ENCODE results near the gene LARGE1.

LARGE1 gene

DNA sequence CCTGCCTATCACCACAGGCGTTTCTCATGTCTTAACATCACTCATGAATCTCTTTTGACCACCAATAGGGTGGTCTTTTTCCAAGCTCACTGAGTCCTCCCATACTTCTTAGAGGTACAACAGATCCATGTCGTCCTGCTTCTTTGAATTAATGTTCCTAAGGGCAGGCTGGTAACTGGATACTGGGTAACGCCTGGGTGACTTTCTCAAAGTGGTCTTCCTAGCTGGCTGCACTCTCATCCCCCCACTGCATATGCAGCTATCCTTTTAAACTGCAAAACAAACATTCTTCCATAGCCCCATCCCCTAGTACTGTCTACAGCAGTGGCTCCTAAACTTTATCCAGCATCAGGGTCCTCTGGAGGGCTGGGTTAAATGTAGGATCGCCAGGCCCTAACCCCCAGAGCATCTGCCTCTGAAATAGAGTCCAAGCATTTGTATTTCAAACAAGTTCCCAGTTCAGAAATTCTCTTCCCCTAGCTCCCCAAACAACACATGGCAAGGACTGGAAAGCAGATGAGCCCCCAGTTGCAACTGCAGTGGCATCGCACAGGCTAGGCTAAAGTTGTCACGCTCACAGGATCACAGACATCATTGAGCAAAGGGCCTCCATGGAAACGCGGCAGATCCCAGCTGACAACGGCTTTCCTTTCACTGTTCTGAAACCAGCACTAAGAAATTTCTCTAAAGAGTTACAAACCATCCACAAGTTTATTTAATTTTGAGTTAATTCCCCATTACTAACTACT, 204.9 kb downstream of the LARGE1 start:
- no peak for DNase-seq

DNA sequence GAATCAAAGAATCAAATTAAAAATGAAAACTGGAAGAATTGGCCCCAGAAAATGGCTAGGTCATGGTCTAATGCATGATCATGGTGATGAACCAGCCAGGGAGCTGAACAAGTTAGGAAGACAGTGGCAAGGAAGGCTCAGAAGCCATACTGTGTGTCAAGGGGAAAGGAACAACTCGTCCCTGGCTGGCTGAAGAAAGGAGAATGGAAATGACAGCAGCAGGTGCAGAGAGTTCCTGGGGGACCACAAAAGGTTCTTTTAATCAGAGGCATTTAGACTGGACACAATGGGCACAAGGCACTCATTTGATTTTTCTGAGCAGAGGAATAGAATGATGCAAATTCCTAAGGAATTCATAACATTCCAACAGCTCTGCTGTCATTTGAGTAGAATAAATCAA, 209.9 kb downstream of the LARGE1 start:
- no peak for DNase-seq

DNA sequence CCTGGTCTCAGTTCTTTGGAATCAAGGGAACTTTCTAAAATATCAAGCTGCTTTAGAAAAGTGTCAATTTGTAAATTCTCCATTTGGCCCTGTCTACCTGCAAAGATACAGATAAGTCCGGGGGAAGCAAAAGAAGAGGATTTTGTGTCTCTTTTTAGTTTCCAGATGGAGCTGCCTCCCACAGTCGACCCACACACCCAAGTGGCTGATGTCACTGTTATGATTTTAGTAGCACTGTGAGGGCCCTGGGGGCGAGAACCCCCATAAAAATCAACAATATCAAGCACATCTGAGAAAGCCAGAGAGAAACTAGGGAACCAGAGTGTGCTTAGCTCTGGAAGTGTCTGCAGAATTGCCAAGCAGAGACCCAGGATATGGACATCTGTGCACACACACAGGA, 212.7 kb downstream of the LARGE1 start:
- DNase-seq = no peak

DNA sequence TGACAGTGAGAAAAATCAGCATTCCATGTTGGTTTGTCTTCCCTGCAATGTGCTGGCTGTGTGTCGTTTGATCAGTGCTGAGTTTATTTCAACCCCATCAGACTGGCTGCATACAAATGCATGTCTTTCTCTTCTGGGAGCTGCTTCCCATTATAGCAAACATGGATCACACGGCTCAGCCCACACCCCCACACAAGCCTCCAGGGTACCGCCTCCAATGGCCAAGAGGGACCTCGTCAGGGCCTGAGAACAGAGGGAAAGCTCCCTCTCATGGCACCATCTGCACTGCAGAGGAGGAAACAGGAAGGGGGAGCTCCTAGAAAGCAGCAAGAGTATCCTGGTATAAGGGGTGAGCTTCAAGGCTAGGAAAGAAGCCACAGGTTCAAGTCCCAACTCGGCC, 214.2 kb downstream of the LARGE1 start:
- DNase-seq = no peak

DNA sequence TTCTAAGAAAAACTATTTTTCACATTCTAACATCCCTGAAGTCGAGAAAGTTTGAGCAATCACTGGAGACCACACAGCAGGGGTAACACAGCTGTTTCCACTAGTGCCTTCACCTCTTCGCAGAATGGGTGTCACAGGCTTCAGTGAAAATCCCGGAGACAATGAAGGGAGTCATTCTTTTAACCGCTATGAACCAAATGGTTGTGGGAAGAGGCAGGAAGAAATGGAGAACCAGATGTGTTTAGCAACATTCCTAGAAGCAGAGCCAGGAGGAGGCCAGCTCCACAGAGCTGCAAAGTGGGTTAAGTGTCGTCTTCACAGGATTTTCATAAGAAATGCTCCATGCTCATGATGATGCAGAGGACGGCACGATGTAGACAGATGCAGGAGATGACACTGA, 221.1 kb downstream of the LARGE1 start:
- no peak for DNase-seq

DNA sequence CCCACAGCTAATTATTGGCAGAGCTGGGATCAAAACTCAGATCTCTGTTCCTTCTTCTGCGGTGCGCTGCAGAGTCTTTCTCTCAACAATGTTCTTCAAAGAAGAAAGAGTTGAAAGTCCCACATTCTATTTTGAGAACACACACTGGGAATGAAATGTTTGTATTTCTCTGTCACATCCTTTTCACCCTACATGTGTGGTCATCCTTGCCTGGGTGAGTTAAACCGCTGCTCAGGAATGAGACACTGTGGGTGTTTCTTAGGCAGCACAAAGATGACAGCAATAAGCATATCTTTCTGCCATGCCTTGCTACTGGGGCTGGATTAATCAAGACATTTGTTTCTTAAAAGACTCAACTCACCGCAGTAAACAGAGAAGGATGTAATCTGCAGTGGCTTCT, 222.6 kb downstream of the LARGE1 start:
- DNase-seq = no peak

DNA sequence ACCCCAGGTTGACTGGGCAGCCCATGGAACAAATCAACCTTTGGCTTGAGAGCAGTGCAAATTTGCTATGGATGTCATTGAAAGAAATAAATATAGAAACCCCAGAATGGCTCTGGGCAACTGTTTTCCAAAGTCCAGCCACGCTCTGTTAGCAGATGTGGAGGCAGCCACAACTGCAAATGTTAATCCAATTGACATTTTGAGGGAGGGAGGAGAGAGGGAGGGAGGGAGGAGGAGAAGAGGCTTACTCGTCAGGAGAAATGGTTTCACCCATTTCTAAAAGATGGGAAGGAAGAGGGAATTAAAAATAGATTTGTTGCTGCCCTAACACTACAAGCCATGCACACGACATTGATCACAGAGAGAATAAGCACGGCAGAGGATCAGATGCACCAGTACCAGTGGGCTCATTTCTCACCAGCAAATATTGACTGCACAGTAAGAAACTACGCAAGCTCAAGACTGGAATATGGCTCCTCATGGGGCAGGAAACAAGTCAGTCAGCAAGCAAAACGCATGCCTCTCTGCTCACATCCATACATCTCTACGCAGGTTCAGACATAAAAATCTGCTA, 229.1 kb downstream of the LARGE1 start:
- DNase-seq = no peak

DNA sequence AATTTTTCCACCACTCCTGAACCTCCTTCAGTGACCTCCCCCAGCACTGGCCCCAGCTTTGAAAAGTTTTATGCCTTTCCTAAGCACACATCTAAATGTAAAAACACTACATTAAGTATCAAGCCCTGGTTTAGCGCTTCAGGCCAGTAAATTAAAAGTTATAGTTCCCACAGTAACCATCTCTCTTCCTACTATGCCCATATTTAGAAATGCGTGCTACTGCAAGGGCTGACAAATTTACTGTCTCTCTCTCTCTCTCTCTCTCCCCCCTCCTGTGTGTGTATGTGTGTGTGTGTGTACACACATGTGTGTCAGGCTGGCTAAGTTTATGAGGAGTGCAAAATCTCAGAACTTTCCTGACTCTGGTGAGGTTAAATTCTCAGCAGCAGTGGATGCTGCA, 231.4 kb downstream of the LARGE1 start:
- no peak for DNase-seq

DNA sequence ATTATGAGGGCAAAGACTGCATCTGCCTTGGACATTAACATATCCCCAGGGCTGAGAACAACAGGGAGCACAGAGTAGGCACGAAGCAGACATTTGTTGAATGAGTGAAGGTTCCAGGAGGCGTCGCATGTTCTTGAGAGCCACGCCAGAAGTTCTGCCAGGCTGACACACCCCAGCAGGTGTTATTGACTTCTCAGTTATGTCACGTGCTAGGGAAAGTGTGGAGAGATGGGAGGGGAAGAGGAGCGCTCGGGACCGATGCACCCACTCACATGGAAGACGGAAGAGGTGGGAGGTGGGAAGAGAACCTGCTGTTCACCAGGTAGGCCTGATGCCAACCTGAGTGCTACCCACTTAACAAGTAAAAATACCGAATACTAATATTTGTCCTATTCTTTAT, 232.8 kb downstream of the LARGE1 start:
- DNase-seq = no peak

DNA sequence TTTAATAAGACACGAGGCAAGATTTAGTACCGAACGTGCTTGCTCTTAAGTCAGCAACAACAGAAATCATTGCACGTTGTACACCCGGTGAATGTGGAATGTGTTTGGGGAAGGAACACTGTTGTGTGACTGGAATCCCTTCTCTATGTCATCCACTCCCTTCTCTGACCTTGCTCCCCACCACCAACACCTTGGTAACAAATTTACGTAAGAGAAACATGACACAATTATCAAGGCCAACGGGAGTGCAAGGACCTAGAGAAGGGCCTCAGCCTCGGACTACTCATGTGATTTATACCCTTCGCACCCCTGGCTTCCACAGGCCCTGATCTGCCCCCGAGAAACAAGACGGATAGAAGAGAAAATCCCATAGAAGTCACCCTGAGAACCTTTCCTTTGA, 236.2 kb downstream of the LARGE1 start:
- DNase-seq = no peak

DNA sequence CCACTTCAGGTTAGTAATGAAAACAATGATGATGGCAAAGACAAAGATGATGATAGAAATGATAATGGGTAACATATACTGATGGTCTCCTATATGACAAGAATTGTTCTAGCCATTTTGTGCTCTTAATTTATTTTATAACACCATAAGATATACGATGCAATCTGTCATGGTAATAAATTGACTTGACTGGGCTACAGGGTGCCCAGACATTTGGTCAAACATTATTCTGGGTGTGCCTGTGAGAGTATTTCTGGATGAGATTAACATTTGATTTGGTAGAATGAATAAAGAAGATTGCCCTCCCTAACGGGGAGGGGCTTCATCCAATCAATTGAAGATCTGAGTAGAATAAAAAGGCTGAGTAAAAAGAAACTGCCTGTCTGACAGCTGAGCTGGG, 237.3 kb downstream of the LARGE1 start:
- DNase-seq = no peak

DNA sequence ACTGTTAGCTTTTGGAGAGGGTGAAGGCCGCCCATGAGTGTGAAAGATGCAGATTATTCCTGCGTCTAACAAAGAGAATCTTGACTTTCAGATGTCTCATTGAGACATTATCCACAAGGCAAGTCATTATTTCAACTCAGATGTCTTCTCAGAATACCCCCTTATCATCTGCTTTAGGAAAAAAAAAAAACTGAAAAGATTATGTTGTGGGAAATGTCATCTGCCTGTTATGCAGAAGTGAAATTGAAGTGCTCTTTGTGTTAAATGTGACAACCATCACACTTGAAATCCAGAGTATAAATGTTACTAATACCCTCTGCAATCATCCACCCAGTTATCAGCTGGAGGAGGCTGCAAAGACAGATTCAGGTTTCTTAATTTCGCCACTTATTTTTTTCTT, 239.6 kb downstream of the LARGE1 start:
- DNase-seq = no peak

DNA sequence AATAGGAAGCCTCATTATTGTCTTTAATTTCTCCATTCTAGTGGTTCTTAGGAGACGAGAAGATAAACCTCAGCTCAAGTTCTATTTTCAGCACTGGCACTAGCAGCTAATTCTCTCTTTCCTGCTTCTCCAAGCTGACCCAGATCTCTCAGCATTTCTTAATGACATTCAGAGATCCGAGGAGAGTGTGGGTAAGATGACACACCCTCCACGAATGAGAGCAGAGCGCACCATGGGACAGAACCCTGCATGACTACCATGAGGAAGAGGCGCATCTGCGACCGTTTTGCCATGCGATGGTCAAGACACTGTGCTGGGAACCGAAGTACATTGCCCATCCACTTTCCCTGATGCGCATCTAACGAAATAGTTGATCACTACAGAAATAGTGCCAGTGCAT, 241.8 kb downstream of the LARGE1 start:
- no peak for DNase-seq

DNA sequence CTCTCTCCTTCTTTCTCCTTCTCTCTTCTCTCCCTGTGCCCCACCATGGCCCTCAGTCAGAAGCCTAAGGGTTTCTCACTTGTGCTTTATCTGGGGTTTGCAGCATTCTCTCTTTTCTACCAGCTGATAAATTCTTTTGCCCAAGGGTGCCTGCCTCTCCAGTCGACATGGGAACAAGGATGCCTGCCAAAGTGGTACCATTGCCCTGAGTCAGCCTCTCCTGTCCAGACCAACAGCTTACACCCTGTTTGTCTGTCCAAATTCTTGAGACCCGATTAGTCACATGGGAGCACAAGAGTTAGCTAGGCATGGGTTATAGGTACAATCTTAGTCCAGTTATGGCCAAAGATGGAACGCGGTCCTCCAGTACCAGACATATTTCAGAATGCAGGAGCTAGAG, 242.7 kb downstream of the LARGE1 start:
- no peak for DNase-seq

DNA sequence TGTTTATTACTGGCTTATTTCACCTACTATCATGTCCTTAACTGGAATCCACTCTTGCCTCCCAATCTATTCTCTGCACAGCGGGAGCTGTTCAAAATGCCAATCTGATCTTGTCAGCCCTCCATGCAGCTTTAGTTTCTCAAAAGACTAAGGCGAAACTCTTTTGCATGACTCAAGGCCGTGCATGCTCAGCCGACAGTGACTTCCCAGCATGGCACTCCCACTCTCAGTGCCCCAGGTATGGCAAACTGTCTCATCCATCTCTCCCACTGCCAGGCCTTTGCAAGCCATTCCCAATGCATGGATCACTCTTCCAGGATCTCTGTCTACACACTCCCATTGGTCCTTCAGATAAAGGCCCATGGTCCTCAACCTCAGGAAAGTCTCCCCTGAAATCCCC, 245.9 kb downstream of the LARGE1 start:
- DNase-seq = no peak

DNA sequence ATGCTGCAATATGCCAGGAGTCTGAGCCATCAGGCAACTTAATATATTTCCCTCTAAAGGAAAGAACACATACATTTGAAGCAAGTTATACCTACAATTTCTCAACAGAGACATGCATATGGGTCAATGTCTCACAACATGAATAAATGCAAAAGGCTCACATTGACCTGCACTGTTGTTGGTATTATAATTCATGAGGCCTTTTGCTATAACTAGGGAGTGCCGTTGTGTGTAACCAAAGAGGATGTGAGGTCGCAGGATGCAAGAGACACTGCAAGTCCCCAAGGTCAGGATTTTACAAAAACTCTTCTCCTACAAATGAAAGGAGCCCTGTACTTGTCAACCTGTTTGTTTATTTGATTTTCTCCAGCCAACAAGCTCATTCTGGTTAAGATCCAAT, 250.5 kb downstream of the LARGE1 start:
- DNase-seq = no peak

DNA sequence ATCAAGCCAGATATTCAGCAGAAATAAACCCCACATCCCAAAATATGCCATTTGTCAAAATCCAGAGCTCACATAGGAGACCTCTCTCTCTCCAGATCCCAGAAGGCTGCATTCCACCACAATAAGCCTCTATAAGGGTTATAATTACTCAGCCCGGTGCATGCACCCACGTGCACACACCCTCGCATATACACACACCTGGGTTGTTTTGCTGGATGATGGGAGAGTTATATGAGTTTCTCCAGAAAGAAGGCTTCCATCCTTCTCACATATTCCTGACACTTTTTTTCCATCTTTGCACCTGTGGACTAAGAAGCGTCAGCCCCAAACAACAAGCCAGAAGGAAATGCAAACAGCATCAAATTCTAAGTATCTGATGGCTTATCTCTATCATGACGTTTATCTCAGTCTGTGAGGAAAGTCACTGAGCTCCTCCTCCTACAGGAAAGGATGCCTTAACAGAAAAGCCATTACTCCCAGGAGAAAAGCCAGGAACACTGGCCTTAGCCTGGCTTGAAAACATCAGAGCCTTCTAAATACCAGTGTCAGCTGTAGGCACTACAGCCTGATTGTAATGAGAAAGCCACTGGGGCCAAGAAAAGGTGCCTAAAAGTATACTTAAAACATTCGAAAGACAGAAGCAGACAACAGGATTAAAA, 253.2 kb downstream of the LARGE1 start:
- DNase-seq = no peak

DNA sequence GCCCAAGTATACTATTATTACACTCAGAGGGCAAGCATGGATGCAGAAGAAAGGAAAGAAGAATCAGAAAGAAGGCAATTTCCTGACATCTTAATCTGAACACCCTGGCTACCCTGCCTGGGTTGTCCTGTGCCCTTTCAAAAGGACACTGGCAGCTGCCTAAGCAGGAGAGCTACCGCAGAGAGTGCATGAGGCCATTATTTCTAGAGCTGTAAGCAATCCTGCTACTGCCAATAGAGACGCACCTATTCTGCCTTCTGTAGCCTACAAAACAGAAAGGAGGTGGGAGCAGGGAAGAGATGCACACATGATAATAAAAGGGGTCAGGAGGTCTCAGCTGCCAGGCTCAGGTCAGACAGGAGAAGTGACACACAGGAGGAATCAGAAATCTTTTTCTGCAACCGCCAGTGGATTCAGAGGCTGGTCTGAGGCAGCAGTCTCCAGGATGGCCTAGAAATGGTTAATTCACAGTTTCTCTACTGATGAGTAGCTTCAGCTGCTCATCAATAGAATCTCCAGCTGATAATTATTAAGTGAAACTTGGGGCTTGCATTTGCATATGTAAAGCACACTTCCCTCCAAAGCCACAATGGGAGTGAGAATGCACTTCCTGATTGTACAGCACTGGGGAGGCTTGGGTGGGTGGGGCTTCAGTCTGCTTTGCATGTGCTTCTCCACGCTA, 253.9 kb downstream of the LARGE1 start:
- no peak for DNase-seq

DNA sequence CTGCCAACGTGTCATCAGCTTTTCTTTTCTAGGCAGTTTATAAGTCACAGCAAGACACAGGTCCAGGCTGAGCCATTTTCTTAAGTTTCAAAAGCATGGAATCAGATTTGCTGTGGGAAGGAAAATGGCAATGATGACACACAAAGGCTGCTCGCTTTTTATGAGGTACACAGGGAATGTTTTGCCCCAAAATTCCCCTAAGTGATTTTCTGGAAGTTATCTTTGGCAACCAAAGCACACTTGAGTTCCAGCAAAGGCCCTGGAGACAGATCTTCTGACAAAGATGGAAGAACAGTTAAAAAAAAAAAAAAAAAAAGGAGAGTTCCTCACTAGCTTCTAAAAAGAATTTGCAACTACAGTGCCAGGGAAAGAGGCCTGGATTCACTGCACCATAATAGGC, 260.8 kb downstream of the LARGE1 start:
- no peak for DNase-seq

DNA sequence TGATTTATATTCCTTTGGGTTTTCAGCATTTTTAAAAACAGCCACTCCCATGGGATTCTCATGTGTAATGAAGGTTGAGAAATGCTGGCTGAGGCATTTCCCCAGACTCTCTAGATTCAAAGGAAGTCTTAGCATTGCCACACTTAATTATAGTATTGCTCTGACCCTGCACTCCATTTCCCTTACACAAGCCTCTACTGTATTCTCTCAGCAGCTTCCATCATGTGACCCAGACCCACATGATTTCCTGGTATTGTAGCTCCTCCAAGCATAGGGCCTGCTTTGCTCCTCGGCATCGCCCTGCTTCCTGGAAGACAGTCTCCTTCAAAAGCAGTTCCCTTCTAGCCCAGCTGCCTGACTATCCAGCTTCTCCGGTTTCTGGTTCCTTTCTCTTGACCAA, 261.5 kb downstream of the LARGE1 start:
- no peak for DNase-seq

DNA sequence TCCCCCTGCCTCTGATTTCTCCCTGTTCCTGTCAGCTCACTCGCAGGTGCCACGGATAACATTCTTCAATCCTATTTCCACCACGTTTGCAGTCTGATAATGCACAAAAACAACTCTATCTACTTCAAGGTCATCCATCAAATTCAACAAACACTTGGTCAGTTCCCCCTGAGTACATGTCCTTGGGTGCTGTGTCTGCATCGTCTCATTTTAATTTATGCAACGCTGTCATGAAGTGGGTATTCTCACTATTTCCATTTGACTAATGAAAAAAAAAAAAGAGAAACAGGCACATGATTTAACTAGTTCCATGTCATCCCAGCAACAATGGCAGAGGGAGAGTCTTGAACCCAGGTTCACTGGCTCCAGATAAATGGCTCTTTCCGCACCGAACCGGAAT, 262.6 kb downstream of the LARGE1 start:
- DNase-seq = no peak

DNA sequence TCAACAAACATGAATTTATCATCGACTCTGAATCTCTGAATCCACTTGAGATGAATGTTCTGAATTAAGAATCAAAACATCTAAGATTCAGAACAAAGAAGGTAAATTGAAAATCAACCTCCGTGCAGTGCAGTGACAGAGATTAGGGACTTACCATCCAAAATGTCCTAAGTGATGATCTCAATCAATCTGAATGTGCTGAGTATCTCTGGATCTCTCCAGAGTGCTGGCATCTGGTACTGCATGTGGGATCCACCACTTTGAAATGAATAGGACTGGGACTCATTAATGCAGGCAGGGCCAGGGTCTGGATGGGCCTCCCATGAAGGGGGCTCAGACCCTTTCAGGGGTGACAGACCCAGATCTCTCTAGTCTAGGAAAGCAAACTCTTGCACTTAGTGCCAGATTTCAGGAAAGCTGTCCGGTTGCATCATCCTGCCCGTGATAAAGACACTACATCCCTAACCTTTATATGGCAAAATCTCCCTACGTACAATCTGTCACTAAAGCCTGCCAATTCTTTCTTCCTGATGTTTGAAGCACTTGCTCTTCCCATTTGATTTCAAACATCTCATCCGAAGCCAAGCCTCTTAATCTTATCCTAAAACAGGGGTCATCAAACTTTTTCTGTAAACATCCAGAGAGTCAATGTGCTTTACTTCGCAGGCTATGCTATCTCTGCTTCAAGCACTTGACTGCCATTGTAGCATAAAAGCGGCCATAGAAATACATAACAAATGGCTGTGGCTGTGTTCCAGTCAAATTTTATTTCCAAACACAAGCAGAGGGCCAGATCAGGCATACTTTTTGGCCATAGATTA, 263.3 kb downstream of the LARGE1 start:
- DNase-seq = no peak
